ENCODE measurements around the gene RBM17. TPM values are rescaled to one million over a fixed set of nuclear protein-coding genes. Genes with fewer than 3 reads are reported as not detected.
A peak's percentile ranks its signal among the peaks of the same experiment; 100 is the strongest.

The RBM17 gene
- total RNA-seq, 3 donors from 2014 or later (not counting 1 experiment from before 2014, with no cell fraction given), result 120 to 147 (median 147) TPM

DNA sequence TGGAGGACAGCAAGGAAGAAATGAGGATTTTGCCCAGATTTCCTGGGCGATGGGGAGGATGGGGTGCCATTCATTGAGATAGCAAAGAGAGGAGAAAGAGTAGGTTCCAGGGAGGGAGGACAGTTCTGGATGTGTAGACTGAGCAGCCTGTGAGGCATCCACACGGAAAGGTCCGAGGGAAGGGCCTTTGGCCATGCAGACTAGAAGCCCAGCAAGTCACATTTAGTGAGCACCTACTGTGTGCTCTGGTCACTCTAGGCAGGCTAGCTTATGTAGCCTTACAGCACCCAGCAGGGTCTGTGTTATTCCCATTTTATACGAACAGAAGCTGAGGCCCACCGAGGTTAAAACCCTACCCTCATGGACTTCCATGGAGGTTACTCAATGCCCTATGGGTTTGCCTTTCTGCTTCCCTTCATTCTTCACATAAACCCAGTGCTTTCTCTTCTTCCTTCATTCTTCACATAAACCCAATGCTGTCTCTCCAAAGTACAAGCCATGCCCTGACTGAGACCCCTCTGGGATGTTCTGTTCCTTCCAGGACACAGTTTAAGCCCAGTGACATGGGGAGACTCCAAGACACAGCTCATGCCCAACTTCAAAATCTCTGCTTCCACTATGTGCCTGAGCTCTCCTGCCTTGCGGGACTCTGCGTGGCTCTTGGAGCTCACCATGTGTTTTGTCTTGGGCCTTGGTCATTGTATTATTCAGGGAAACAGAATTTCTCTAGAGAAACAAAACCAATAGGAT lies 40.4 kb upstream of the RBM17 start:
- DNase-seq, result no peak
- Mint-ChIP-seq H3K27me3 (ENCODE audit: low read depth in 2 of 2) (peaks cover under 1 to 12% of the 10 kb centered on the region in 2 donors), H3K9me3 (no peaks in the 10 kb centered on the region), H3K27ac (no peak overlapping the region), H3K4me1 (peaks cover 42 to 51% of the 10 kb centered on the region in 2 donors), H3K4me3 (no peak overlapping the region), H3K36me3 (no peaks in the 10 kb centered on the region)
- intact Hi-C loops (cut with micrococcal nuclease), result no loop called here
- Histone ChIP-seq H3K27me3 (ENCODE audit: control insufficient read depth, insufficient read depth, low read length) (no peaks in the 10 kb centered on the region), H3K4me3 (ENCODE audit: low read length) (no peak overlapping the region), H3K36me3 (ENCODE audit: control insufficient read depth, insufficient read depth, low read length) (no peaks in the 10 kb centered on the region), H3K9me3 (ENCODE audit: control insufficient read depth, insufficient read depth, low read length) (no peaks in the 10 kb centered on the region), H3K4me1 (ENCODE audit: control insufficient read depth, insufficient read depth, low read length) (peaks cover 67% of the 10 kb centered on the region), H3K27ac (ENCODE audit: low read length) (no peak overlapping the region)
- WGBS (ENCODE audit: insufficient coverage), result 98% methylated on average over 7 of the region's 7 CpGs
- TF ChIP-seq, protein P1, sequence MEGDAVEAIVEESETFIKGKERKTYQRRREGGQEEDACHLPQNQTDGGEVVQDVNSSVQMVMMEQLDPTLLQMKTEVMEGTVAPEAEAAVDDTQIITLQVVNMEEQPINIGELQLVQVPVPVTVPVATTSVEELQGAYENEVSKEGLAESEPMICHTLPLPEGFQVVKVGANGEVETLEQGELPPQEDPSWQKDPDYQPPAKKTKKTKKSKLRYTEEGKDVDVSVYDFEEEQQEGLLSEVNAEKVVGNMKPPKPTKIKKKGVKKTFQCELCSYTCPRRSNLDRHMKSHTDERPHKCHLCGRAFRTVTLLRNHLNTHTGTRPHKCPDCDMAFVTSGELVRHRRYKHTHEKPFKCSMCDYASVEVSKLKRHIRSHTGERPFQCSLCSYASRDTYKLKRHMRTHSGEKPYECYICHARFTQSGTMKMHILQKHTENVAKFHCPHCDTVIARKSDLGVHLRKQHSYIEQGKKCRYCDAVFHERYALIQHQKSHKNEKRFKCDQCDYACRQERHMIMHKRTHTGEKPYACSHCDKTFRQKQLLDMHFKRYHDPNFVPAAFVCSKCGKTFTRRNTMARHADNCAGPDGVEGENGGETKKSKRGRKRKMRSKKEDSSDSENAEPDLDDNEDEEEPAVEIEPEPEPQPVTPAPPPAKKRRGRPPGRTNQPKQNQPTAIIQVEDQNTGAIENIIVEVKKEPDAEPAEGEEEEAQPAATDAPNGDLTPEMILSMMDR (IDR thresholded peaks at IDR 0.05), result no peak
- no peak for ATAC-seq

DNA sequence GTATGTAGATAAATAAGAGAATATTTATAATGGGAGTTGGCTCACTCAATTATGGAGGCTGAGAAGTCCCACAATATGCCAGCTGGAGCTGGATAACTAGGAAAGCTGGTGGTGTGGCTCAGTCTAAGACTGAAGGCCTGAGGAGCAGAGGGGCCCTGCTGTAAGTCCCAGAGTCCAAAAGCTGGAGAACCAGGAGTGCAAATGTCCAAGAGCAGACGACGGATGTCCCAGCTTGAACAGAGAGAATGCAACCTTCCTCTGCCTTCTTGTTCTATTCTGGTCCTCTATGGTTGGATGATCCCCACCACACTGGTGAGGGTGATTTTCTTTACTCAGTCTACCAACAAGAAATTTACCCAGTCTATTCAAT lies 39.8 kb upstream of the RBM17 start:
- peaks cover 48 to 57% of the 10 kb centered on the region in 2 donors for H3K4me1 Mint-ChIP-seq
- Histone ChIP-seq H3K27me3 (ENCODE audit: control insufficient read depth, insufficient read depth, low read length) (no peaks in the 10 kb centered on the region), H3K36me3 (ENCODE audit: control insufficient read depth, insufficient read depth, low read length) (no peaks in the 10 kb centered on the region), H3K4me3 (ENCODE audit: low read length) (no peak overlapping the region), H3K4me1 (ENCODE audit: control insufficient read depth, insufficient read depth, low read length) (peaks cover 70% of the 10 kb centered on the region), H3K27ac (ENCODE audit: low read length) (no peak overlapping the region), H3K9me3 (ENCODE audit: control insufficient read depth, insufficient read depth, low read length) (no peaks in the 10 kb centered on the region)
- ATAC-seq, result no peak
- no peak for DNase-seq
- H3K9me3 Mint-ChIP-seq, result no peaks in the 10 kb centered on the region
- H3K27me3 Mint-ChIP-seq (ENCODE audit: low read depth in 2 of 2), result peaks cover 0 to 11% of the 10 kb centered on the region in 2 donors
- no peaks in the 10 kb centered on the region for H3K36me3 Mint-ChIP-seq
- H3K4me3 Mint-ChIP-seq, result no peak overlapping the region
- 72% methylated on average over 2 of the region's 2 CpGs for WGBS (ENCODE audit: insufficient coverage)
- TF ChIP-seq, protein P1 (IDR thresholded peaks at IDR 0.05), result no peak
- intact Hi-C loops (cut with micrococcal nuclease), result no loop called here
- H3K27ac Mint-ChIP-seq, result peak overlapping the region in 1 of 2 donors; percentile 92

DNA sequence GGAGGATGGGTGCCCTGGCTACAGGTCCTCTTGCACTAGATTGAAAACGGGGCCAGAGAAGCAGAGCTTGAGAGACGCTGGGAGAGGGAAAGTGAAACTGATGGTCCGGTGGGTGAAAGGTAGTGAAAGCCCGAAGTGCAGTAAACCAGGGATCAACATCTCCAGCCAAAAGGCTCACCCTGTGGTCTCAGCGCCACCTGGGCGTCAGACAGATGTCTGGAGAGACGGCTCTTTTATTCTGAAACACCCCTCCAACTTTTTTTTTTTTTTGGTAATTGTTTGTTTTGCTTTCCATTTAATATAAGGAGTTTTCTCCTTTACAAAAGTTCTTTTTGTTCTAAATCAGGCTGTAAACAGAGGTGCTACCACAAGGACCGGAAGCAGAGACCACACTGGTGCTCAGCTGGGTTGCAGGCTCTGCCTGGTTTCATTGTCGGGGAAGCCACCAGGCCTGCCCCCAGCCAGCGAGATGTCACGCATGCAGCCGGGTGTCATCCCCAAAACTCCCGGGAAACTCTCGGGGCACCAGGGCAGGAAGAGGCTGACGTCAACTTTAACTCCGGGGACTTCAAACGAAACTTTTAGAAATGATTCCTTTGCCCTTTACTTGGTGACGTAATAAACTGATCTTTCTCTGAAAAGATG lies 37.9 kb upstream of the RBM17 start:
- intact Hi-C loops (cut with micrococcal nuclease), result loop anchor here (1.0 kb wide), 1 partner anchor 37 kb away; no protein-coding TSS in a partner anchor
- H3K36me3 Mint-ChIP-seq, result no peaks in the 10 kb centered on the region
- ATAC-seq, result peak; percentile 71 to 88 (median 86)
- TF ChIP-seq, protein P1 (IDR thresholded peaks at IDR 0.05), result no peak
- H3K9me3 Mint-ChIP-seq, result no peaks in the 10 kb centered on the region
- no peaks in the 10 kb centered on the region for H3K9me3 ChIP-seq (ENCODE audit: control insufficient read depth, insufficient read depth, low read length)
- H3K4me3 ChIP-seq (ENCODE audit: low read length), result peak overlapping the region; percentile 29
- peak overlapping the region; percentile 92 to 99 for H3K27ac Mint-ChIP-seq
- DNase-seq, result peak; percentile 87 to 98
- peak overlapping the region; percentile 74 for H3K27ac ChIP-seq (ENCODE audit: low read length)
- H3K4me1 Mint-ChIP-seq, result peaks cover 55 to 56% of the 10 kb centered on the region in 2 donors
- no peaks in the 10 kb centered on the region for H3K36me3 ChIP-seq (ENCODE audit: control insufficient read depth, insufficient read depth, low read length)
- H3K4me1 ChIP-seq (ENCODE audit: control insufficient read depth, insufficient read depth, low read length), result peaks cover 55% of the 10 kb centered on the region
- 0% methylated on average over 15 of the region's 18 CpGs for WGBS (ENCODE audit: insufficient coverage)
- H3K27me3 ChIP-seq (ENCODE audit: control insufficient read depth, insufficient read depth, low read length), result no peaks in the 10 kb centered on the region
- peaks cover 0 to 6% of the 10 kb centered on the region in 2 donors for H3K27me3 Mint-ChIP-seq (ENCODE audit: low read depth in 2 of 2)
- peak overlapping the region; percentile 96 for H3K4me3 Mint-ChIP-seq

All from natural killer cell (primary cell).